ENCODE data around the gene L1CAM. TPM values are rescaled to one million over a fixed set of nuclear protein-coding genes. Genes with fewer than 3 reads are reported as not detected.

Gene L1CAM
- polyA plus RNA-seq, 4 donors: 0.54 to 16.3 (median 2.1) TPM; not detected in 1

DNA sequence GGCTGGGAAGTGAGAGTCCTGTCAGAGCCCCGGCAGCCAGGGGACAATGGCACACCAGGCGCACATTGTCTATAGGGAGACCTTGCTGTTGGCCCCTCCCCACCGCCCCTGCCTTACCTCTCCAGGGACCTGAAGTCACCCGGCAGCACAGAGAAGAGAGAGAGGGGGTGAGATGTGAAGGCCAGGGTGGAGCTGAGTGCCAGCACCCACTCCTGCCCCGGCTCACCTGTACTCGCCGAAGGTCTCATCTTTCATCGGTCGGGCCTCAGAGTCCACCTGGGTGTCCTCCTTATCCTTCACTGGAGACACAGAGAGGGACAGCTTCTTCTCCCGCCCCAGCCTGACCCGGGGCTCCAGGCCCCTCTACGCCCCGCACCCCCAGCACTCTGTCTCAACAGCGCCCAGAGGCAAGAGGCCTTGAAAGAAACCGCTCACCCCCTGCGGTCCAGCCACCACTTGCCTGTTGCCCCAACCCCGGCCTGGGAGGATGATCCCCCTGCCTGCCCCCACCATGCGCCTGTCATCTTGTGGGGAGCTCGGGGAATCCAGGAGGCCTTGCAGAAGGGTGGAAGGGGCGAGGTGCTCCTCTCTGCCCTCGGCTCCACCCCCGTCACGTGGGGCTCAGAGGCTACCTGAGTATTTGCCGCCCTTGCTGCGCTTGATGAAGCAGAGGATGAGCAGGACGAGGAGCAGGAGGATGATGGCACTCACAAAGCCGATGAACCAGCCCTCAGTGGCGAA is 22.6 kb downstream of the L1CAM start:
- no peaks in the 10 kb centered on the region for H3K36me3 ChIP-seq (ENCODE audit: control insufficient read depth in 3 of 3, insufficient read depth in 2 of 3, low read depth in 1 of 3, low read length in 3 of 3)
- WGBS, 3 donors: 61 to 67% (median 61%) methylated on average over 23 to 28 of the region's 28 CpGs
- DNase-seq (no peak), FAIRE-seq (no peak)
- H3K27ac ChIP-seq (ENCODE audit: low read depth in 1 of 3, low read length in 2 of 3): no peak overlapping the region
- peaks cover 0 to 13% (median 0%) of the 10 kb centered on the region in 3 donors for H3K27me3 ChIP-seq (ENCODE audit: control insufficient read depth in 3 of 3, insufficient read depth in 3 of 3, low read length in 3 of 3)
- no peaks in the 10 kb centered on the region for H3K9me3 ChIP-seq (ENCODE audit: control insufficient read depth in 2 of 2, insufficient read depth in 1 of 2, low read depth in 1 of 2, low read length in 1 of 2)
- H3K4me3 ChIP-seq (ENCODE audit: low read depth in 1 of 3, low read length in 3 of 3): no peak overlapping the region
- no peaks in the 10 kb centered on the region for H3K4me1 ChIP-seq (ENCODE audit: control insufficient read depth in 3 of 3, insufficient read depth in 2 of 3, low read depth in 1 of 3, low read length in 2 of 3)

DNA sequence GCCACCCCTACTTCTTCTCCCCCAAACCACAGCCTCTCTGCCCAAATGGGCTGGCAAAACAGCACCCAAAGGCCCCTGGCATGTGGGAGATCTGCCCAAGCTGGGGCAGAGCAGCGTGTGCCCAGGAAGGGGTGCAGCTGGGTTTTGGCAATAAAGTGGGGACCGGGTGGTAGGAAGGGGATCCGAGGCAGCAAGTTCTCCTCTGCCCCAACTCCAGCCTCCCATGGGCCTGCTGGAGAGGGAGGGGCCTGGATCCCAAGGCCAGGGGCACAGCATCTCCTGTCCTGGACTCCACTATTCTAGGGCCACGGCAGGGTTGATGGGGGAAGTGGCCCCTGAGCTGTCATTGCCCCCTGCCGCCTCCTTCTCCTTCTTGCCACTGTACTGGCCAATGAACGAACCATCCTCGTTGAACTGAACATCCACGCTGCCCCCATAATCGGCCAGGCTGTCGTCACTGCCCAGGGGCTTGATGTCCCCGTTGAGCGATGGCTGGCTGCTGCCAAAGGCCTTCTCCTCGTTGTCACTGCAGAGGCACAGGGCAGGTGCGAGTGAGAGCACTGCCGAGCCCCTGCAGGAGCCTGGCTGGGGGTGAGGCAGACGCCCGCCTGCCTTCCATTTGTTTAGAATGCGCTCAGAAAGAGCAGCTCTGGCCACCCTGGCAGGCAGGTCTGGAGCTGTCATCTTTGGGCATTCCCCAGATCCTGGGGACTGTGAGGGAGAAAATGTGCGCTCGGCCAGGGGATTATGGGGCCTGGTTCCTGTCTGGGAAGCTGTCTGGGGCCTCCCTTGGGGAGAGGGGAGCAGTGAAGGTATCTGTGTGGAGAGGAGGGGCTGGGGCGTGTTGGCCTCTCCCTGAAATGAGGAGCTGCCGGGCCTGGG is 23.4 kb downstream of the L1CAM start:
- H3K27me3 ChIP-seq (ENCODE audit: control insufficient read depth in 3 of 3, insufficient read depth in 3 of 3, low read length in 3 of 3): peaks cover 0 to 13% (median 0%) of the 10 kb centered on the region in 3 donors
- no peak for FAIRE-seq
- H3K36me3 ChIP-seq (ENCODE audit: control insufficient read depth in 3 of 3, insufficient read depth in 2 of 3, low read depth in 1 of 3, low read length in 3 of 3): no peaks in the 10 kb centered on the region
- WGBS, 3 donors: 55 to 72% (median 61%) methylated on average over 17 to 22 of the region's 22 CpGs
- no peak overlapping the region for H3K27ac ChIP-seq (ENCODE audit: low read depth in 1 of 3, low read length in 2 of 3)
- no peak overlapping the region for H3K4me3 ChIP-seq (ENCODE audit: low read depth in 1 of 3, low read length in 3 of 3)
- no peak for DNase-seq
- no peaks in the 10 kb centered on the region for H3K9me3 ChIP-seq (ENCODE audit: control insufficient read depth in 2 of 2, insufficient read depth in 1 of 2, low read depth in 1 of 2, low read length in 1 of 2)
- H3K4me1 ChIP-seq (ENCODE audit: control insufficient read depth in 3 of 3, insufficient read depth in 2 of 3, low read depth in 1 of 3, low read length in 2 of 3): no peaks in the 10 kb centered on the region

DNA sequence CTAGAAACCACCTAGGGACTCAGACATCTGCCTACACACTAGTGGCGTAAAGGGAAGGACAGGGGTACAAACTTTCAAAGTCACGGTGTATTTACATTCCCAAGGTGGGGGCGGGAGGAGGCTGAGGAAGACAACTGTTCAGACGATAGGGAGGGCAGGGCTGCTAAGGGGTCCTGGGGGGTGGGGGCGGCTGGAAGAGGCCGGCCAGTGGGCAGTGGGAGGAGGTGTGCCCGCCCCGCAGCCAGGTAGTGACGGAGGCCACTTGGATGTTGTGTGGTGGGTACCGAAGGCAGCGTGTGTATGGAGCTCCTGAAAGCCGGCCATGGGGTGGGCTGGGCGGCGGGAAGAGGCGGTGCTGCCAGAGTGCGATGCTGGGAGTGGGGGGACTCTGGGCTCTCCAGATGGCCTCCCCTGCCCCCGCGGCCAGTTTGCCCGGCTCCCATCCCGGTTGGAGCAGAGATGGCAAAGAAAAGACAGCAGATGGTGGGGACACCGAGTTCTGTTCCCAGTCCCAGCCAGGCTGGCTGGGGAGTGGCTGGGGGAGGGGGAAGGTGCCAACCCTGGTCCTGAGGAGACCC is 24.2 kb downstream of the L1CAM start:
- no peak for FAIRE-seq
- peaks cover 0 to 13% (median 0%) of the 10 kb centered on the region in 3 donors for H3K27me3 ChIP-seq (ENCODE audit: control insufficient read depth in 3 of 3, insufficient read depth in 3 of 3, low read length in 3 of 3)
- WGBS, 3 donors: 50 to 67% (median 57%) methylated on average over 12 to 21 of the region's 21 CpGs
- no peaks in the 10 kb centered on the region for H3K9me3 ChIP-seq (ENCODE audit: control insufficient read depth in 2 of 2, insufficient read depth in 1 of 2, low read depth in 1 of 2, low read length in 1 of 2)
- H3K36me3 ChIP-seq (ENCODE audit: control insufficient read depth in 3 of 3, insufficient read depth in 2 of 3, low read depth in 1 of 3, low read length in 3 of 3): no peaks in the 10 kb centered on the region
- H3K4me3 ChIP-seq (ENCODE audit: low read depth in 1 of 3, low read length in 3 of 3): no peak overlapping the region
- no peaks in the 10 kb centered on the region for H3K4me1 ChIP-seq (ENCODE audit: control insufficient read depth in 3 of 3, insufficient read depth in 2 of 3, low read depth in 1 of 3, low read length in 2 of 3)
- H3K27ac ChIP-seq (ENCODE audit: low read depth in 1 of 3, low read length in 2 of 3): no peak overlapping the region
- no peak for DNase-seq

- Histone ChIP-seq H3K4me3 (ENCODE audit: low read depth in 1 of 3, low read length in 3 of 3) (no peak overlapping the region), H3K36me3 (ENCODE audit: control insufficient read depth in 3 of 3, insufficient read depth in 2 of 3, low read depth in 1 of 3, low read length in 3 of 3) (no peaks in the 10 kb centered on the region), H3K27ac (ENCODE audit: low read depth in 1 of 3, low read length in 2 of 3) (no peak overlapping the region), H3K9me3 (ENCODE audit: control insufficient read depth in 2 of 2, insufficient read depth in 1 of 2, low read depth in 1 of 2, low read length in 1 of 2) (no peaks in the 10 kb centered on the region), H3K4me1 (ENCODE audit: control insufficient read depth in 3 of 3, insufficient read depth in 2 of 3, low read depth in 1 of 3, low read length in 2 of 3) (no peaks in the 10 kb centered on the region), H3K27me3 (ENCODE audit: control insufficient read depth in 3 of 3, insufficient read depth in 3 of 3, low read length in 3 of 3) (peaks cover 0 to 13% (median 0%) of the 10 kb centered on the region in 3 donors)
- DNase-seq: peak in 1 of 2 donors; percentile 14
- FAIRE-seq: no peak
- 37 to 64% (median 60%) methylated on average over 9 to 10 of the region's 10 CpGs for WGBS, 3 donors
Measured at GRCh38 chrX:153861151-153861550, 24.8 kb downstream of the L1CAM start.

DNA sequence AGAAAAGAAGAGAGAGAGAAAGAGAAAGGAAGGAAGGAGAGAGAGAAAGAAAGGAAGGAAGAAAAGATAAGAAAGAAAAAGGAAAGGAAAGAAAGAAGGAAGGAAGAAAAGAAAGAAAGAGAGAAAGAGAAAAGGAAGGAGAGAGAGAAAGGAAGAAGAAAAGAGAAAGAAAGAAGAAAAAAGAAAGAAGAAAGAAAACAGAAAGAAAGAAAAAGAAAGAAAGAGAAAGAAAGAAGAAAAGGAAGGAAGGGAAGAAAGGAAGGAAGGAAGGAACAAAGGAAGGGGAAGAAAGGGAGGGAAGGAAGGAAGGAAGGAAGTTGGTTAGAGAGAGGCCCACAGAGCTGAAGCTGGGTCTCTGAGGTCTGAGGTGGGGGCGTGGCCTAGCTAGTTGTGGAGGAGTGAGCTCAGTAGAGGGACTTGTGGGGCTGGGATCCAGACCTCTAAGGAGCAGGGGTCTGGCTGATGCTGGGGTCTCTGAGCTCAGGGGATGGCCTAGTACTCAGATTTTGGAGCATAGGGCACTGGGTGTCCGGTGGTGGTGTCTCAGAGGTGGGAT is 28.5 kb downstream of the L1CAM start:
- DNase-seq (no peak), FAIRE-seq (no peak)
- 77 to 79% (median 79%) methylated on average over 2 of the region's 2 CpGs for WGBS, 3 donors
- Histone ChIP-seq H3K27ac (ENCODE audit: low read depth in 1 of 3, low read length in 2 of 3) (no peak overlapping the region), H3K9me3 (ENCODE audit: control insufficient read depth in 2 of 2, insufficient read depth in 1 of 2, low read depth in 1 of 2, low read length in 1 of 2) (no peaks in the 10 kb centered on the region), H3K4me3 (ENCODE audit: low read depth in 1 of 3, low read length in 3 of 3) (no peak overlapping the region), H3K36me3 (ENCODE audit: control insufficient read depth in 3 of 3, insufficient read depth in 2 of 3, low read depth in 1 of 3, low read length in 3 of 3) (no peaks in the 10 kb centered on the region), H3K27me3 (ENCODE audit: control insufficient read depth in 3 of 3, insufficient read depth in 3 of 3, low read length in 3 of 3) (peaks cover 0 to 4% (median 2%) of the 10 kb centered on the region in 3 donors), H3K4me1 (ENCODE audit: control insufficient read depth in 3 of 3, insufficient read depth in 2 of 3, low read depth in 1 of 3, low read length in 2 of 3) (no peaks in the 10 kb centered on the region)

DNA sequence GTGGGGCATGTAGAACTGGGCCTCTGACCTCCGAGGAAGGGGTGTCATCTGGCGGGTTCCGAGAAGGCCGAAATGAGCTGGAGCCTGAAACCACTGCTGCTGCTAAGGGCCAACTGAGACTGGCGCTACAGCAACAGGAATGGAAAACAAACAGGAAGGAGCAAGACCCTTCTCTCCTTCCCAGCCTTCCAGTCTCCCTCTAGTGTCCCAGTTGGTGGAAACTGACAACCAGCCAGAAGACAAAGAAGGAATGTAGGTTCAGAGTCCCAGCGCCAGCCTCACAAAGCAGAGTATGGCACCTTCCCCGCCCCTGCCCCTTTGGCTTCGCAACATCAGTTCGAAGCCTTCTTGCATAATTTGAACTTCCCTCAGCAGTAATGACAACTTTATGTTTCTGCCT is 31.3 kb downstream of the L1CAM start:
- no peaks in the 10 kb centered on the region for H3K9me3 ChIP-seq (ENCODE audit: control insufficient read depth in 2 of 2, insufficient read depth in 1 of 2, low read depth in 1 of 2, low read length in 1 of 2)
- FAIRE-seq: no peak
- DNase-seq: no peak
- no peak overlapping the region for H3K27ac ChIP-seq (ENCODE audit: low read depth in 1 of 3, low read length in 2 of 3)
- H3K4me3 ChIP-seq (ENCODE audit: low read depth in 1 of 3, low read length in 3 of 3): no peak overlapping the region
- H3K4me1 ChIP-seq (ENCODE audit: control insufficient read depth in 3 of 3, insufficient read depth in 2 of 3, low read depth in 1 of 3, low read length in 2 of 3): no peaks in the 10 kb centered on the region
- H3K27me3 ChIP-seq (ENCODE audit: control insufficient read depth in 3 of 3, insufficient read depth in 3 of 3, low read length in 3 of 3): peaks cover 0 to 2% (median 0%) of the 10 kb centered on the region in 3 donors
- no peaks in the 10 kb centered on the region for H3K36me3 ChIP-seq (ENCODE audit: control insufficient read depth in 3 of 3, insufficient read depth in 2 of 3, low read depth in 1 of 3, low read length in 3 of 3)
- 76 to 82% (median 80%) methylated on average over 8 to 9 of the region's 9 CpGs for WGBS, 3 donors

DNA sequence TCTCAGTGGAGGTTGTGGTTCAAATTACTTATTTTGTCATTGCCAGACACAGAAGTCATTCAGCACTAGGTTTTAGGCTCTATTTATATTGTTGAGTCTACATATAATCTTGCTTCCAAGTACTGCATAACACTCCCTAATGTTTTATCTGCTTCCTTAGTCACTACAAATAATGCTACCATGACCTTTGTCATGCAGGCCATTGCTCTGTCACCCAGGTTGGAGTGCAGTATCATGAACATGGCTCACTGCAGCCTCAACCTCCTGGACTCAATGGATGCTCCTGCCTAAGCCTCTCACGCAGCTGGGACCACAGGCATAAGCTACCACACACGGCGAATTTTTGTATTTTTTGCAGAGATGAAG is 32.1 kb downstream of the L1CAM start:
- H3K36me3 ChIP-seq (ENCODE audit: control insufficient read depth in 3 of 3, insufficient read depth in 2 of 3, low read depth in 1 of 3, low read length in 3 of 3): no peaks in the 10 kb centered on the region
- no peak overlapping the region for H3K4me3 ChIP-seq (ENCODE audit: low read depth in 1 of 3, low read length in 3 of 3)
- peaks cover 0 to 2% (median 0%) of the 10 kb centered on the region in 3 donors for H3K27me3 ChIP-seq (ENCODE audit: control insufficient read depth in 3 of 3, insufficient read depth in 3 of 3, low read length in 3 of 3)
- H3K9me3 ChIP-seq (ENCODE audit: control insufficient read depth in 2 of 2, insufficient read depth in 1 of 2, low read depth in 1 of 2, low read length in 1 of 2): no peaks in the 10 kb centered on the region
- H3K4me1 ChIP-seq (ENCODE audit: control insufficient read depth in 3 of 3, insufficient read depth in 2 of 3, low read depth in 1 of 3, low read length in 2 of 3): no peaks in the 10 kb centered on the region
- H3K27ac ChIP-seq (ENCODE audit: low read depth in 1 of 3, low read length in 2 of 3): no peak overlapping the region
- no peak for FAIRE-seq
- 81 to 88% (median 86%) methylated on average over 3 of the region's 3 CpGs for WGBS, 3 donors
- DNase-seq: peak in 1 of 2 donors; percentile 1

DNA sequence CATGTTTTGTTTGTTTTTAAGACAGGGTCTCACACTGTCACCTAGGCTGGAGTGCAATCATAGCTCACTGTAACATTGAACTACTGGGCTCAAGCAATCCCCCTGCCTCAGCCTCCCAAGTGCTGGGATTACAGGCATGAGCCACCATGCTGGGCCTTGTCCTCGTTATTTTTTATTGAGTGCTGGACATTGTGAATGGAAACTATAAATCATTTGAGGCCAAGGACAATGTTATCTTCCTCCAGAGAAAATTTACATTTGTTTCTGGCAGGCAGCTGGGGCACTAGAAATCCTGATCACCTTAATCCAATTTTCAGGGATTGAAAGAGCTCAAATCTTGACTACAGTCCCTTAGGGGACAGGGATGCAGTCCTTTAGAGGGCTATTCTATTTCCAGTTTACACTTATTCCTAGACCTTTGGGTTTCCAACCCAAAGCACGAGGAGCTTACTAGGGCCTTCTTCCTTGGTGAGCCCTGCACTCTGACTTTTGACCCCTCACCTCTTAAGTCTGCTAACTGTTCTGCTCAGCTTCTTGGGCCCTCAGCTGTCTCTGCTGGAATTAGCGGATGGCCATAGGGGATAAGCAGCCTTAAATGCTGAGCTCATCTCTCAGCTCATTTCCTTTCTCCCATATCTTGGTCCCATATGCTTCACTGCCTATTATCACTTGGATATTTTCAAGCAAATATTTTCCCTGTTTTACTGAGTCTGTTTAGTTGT is 32.6 kb downstream of the L1CAM start:
- Histone ChIP-seq H3K4me3 (ENCODE audit: low read depth in 1 of 3, low read length in 3 of 3) (no peak overlapping the region), H3K9me3 (ENCODE audit: control insufficient read depth in 2 of 2, insufficient read depth in 1 of 2, low read depth in 1 of 2, low read length in 1 of 2) (no peaks in the 10 kb centered on the region), H3K36me3 (ENCODE audit: control insufficient read depth in 3 of 3, insufficient read depth in 2 of 3, low read depth in 1 of 3, low read length in 3 of 3) (no peaks in the 10 kb centered on the region), H3K27me3 (ENCODE audit: control insufficient read depth in 3 of 3, insufficient read depth in 3 of 3, low read length in 3 of 3) (peaks cover 0 to 2% (median 0%) of the 10 kb centered on the region in 3 donors), H3K27ac (ENCODE audit: low read depth in 1 of 3, low read length in 2 of 3) (no peak overlapping the region), H3K4me1 (ENCODE audit: control insufficient read depth in 3 of 3, insufficient read depth in 2 of 3, low read depth in 1 of 3, low read length in 2 of 3) (no peaks in the 10 kb centered on the region)
- DNase-seq (no peak), FAIRE-seq (no peak)
- WGBS, 3 donors: 56 to 69% (median 62%) methylated on average over 3 of the region's 3 CpGs
